Endothelial cell of hepatic sinusoid (primary cell): ENCODE measurements around the gene GIMAP8.
"Not testable (repeated sequence)": the region's sequence is repeated elsewhere in the genome, so short reads cannot be mapped to it uniquely, and the experiment has no call there.

Experiments used
- in situ Hi-C: cut with HindIII; loops from 2 replicates; pipeline ENCODE4 v1.10.0; 2017; ENCODE audit warnings: low sequenced_read_pairs

Gene GIMAP8

GRCh38 chr7:150434240-150434639 lies 16.2 kb upstream of the GIMAP8 start:
- in situ Hi-C loops = no loop called here

GRCh38 chr7:150435047-150435389 lies 15.4 kb upstream of the GIMAP8 start:
- in situ Hi-C loops = no loop called here

DNA sequence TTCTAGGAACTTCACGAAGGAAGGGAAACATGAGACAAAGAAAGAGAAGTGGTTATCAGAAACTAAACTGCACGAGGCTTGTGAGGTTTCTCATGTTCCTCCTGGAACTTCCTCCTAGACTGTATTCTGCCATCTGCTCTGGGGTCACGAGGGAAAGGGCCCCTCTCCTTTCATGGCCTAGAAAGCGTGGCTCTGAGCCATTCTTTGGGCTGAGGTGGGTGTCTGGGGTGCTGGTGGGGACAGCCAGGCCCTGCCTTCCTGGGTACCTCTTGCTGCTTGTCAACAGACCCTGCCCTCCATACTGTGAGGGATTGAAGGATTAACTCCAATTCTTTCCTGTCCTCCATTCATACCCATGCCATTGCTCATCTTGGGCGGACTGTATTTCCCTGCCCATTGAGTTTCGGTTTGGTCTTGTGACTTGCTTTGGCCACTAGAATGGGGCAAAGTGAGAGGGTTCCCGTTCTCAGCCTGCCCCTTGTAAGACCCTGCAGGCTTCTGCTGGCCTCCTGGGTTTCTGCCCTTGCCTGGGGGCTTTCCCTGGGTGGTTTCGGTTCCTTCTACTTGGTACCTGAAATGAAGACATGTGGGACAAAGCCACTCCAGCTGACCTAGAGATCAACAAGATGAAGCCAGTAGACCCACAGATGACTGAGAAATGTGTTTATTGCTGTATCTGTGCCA lies 14.9 kb upstream of the GIMAP8 start:
- in situ Hi-C loops = no loop called here

GRCh38 chr7:150439967-150440366 lies 10.5 kb upstream of the GIMAP8 start:
- in situ Hi-C loops = no loop called here

DNA sequence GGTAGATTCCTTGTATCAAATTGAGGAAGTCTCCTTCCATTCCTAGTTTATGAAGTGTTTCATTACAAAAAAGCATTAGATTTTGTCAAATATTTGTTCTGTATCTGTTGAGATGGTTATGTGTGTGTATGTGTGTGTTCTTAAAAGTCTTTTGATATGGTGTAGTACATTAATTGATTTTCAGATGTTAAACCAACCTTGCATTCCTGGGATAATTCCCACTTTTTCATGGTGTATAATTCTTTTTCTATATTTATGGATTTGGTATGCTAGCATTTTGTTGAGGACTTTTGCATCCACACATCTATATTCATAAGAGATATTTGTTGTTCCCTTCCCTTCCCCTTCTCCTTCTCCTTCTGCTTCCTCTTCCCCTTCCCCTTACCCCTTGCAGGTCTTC lies 8.9 kb upstream of the GIMAP8 start:
- in situ Hi-C loops = no loop called here

DNA sequence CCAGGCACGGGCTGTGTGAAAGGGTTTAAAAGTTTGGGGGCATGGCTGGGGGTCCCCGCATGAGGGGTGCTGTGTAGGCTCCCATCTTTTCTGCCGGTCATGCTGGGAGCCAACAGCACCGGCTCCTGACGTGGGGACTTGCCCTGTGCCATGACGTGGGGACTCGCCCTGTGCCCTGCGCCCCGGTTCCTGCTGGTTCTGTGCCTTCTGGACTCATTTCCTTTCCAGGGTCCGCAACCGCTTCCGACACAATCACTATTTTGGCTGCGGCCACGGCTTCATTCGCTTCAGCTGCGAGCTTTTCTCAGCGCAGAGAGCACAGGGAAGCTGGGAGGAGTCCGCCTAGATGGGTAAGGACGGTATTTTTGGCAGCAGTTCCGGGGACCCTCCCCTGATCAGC lies 7.6 kb upstream of the GIMAP8 start:
- in situ Hi-C loops = no loop called here

GRCh38 chr7:150443793-150444540 lies 6.5 kb upstream of the GIMAP8 start:
- in situ Hi-C loops = no loop called here

GRCh38 chr7:150444674-150445365 lies 5.6 kb upstream of the GIMAP8 start:
- in situ Hi-C loops = no loop called here

DNA sequence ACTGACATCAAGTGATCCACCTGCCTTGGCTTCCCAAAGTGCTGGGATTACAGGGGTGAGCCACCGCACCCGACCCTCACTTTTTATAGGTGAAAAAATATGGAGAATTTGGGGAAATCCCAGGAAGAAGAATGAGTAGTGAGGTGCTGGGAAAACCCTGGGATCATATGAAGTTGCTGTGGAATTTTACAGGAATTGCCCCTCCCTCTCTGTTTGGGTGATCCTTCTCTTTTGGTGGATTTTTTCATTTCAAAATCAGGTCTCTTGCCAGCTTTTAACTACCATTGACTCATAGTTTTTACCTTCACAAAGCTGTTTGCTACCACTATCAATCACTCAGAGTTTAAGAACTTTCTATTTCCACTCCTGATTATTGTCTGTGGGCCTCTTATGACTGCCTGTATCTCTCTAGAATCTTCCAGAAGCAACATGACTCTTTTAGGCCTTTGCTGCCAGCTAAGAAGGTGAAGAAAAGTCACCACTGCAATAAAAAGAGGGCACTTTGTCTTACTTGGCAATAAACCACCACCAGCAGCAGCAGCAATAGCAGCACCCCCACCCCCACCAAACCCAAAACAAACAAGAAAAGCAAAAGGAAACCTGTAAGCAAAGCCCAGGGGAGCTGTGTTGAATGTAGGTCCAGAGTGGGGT lies 4.0 kb upstream of the GIMAP8 start:
- in situ Hi-C loops = no loop called here

DNA sequence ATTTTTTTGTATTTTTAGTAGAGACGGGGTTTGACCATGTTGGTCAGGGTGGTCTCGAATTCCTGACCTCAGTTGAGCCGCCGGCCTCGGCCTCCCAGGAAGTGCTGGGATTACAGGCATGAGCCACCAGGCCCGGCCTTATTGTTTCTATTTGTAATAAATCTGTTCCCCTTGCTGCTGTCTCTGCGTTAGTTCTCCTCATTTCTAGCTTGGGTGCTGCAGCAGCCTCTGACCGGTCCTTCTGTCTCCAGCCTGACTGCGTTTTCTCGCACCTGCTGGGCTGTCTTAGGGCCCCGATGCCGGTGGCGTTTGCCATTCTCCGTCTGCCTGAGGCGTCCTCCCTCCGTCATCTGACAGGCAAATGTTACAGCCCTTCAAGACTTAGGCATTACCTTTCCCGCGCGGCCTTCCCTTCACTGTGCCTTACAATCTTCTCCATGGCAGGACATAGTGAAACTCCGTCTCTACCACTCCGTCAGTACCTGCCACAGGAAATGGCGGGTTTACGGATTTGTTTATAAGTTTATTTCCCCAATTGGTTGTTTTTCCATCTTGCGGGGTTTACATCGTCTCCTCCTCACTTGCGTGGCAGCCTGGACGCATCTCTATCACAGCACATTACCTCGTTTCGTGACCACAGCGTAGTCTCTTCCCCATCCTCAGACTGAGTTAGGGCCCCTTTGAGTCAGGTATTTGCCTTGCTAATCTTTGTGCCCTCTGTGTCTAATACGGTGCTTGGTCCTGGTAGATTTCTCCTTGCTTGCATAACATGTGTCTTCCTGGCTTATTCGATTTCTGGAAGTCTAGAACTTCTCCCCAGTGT lies 2.3 kb upstream of the GIMAP8 start:
- in situ Hi-C loops = no loop called here

GRCh38 chr7:150448789-150449147 lies 1.7 kb upstream of the GIMAP8 start:
- in situ Hi-C loops = no loop called here

- in situ Hi-C loops = no loop called here
These were observed 1.1 kb upstream of the GIMAP8 start for GRCh38 chr7:150449206-150449952.

- in situ Hi-C loops = no loop called here
These were observed 815 bp downstream of the GIMAP8 start for GRCh38 chr7:150451097-150451793.

DNA sequence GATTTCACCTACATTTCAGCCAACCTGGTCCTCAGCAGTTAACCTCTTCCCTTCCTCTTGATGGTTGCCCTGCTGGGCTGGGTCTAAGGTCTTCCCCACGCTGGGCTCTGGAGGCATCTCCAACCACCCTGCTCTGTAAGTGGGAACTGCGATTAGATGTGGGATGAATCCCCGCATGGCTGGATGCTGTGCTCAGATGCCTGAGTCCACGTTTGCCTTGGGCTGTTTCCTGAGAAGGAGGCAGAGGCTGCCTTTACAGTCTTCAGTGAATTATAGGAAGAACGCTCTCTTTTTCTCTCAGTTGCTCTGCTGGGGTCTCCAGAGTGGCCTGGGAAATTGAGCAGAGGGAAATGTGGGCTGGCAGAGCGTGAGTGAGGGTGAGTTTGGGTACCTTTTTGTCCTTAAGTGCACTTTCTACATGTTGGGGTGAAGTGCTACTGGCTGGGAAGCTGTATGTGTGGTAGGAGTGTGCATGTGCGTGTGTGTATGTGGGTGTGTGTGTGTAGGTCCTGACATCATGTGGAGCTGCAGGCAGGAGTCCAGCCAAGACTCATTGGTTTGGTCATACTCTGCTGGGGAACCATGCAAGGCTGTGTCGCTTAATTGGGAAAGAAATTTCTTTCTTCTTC lies 1.5 kb downstream of the GIMAP8 start:
- in situ Hi-C loops = no loop called here

DNA sequence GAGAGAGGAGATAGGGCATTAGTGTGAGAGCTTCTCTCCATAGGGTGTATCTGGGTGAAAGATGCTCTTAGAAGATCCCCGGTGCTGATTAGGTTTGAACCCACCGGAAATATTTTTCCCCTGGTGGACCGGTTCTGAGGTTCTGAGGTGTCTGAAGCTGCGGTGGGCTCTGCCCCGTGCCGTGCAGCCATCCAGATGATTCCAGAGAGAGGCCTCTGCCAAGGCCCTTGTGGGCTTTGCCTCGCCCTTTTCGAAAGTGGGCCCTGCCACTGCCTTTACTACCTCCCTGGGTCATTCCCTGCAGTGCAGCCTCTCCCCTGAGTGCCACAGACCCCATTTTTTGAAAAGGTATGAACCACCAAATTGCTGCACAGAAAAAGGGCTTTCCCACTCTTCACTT lies 2.8 kb downstream of the GIMAP8 start:
- in situ Hi-C loops = no loop called here

DNA sequence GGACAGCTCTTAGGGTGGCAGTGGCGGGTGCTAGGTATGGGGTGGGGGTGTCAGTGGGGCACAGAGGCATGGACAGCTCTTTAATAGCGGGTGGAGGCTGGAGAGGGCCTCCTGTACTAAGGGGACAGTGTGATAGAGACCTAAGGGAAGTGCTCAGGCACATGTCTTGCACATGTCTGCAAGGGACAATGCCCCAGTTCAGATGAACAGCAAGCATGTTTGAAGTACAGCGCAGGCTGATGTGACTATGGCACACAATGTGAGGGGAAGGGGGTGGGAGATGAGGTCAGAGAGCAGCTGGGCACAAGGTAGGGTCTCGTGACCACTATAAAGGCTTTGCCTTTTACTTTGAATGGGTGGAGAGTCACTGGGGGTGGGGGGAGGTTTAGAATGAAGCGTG lies 3.5 kb downstream of the GIMAP8 start:
- in situ Hi-C loops = no loop called here

DNA sequence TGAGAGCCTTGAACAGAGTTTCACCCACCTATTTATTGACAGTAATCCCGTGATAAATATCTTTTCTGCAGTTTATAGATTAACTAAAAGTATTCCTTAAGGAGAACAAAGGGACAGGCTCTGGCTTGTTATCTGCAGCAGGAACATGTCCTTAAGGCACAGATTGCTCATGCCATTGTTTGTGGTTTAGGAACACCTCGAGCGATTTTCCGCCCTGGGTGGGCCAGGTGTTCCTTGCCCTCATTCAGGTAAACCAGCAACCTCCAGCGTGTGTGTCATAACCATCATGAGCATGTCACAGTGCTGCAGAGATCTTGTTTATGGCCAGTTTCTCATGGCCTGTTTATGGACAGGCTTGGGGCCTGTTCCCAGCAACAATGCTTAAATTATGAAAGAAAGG lies 6.6 kb downstream of the GIMAP8 start:
- in situ Hi-C loops = not testable (repeated sequence)

GRCh38 chr7:150458235-150458634 lies 7.8 kb downstream of the GIMAP8 start:
- in situ Hi-C loops = no loop called here

DNA sequence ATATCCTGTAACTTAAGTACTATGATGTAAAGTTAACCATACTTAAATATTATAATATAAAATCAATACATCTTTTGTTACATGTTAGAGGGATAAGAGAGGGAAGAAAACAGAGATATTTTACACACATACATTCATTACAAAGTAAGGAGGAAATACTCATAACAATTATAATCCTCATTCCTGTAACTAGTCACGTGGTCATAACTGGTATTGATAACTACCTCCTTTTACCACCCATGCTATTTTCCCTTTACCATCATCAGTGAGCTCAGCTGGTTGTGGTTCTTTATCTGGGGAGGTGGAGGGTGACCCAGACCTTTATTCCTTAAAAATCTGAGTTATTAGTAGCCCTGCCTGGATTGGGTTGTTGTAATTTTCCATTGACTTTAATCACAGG lies 8.3 kb downstream of the GIMAP8 start:
- in situ Hi-C loops = no loop called here
